Activated naive CD8-positive, alpha-beta T cell (primary cell): ENCODE results near the gene SH3BGRL2.

Source experiments
- H3K27ac Mint-ChIP-seq: one replicate; pipeline ENCODE4 v1.8.0; 2021; ENCODE audit warnings: mixed read lengths
- H3K27me3 Mint-ChIP-seq: one replicate; pipeline ENCODE4 v1.8.0; 2021; ENCODE audit warnings: mixed read lengths
- H3K36me3 Mint-ChIP-seq: one replicate; pipeline ENCODE4 v1.8.0; 2021; ENCODE audit warnings: mixed read lengths
- H3K4me1 Mint-ChIP-seq: one replicate; pipeline ENCODE4 v1.8.0; 2021; ENCODE audit warnings: low read depth, mixed read lengths
- H3K4me3 Mint-ChIP-seq: one replicate; pipeline ENCODE4 v1.8.0; 2021; ENCODE audit warnings: mild to moderate bottlenecking, mixed read lengths
- H3K9me3 Mint-ChIP-seq: one replicate; pipeline ENCODE4 v1.8.0; 2021; ENCODE audit warnings: low read depth, mixed read lengths

Gene SH3BGRL2

DNA sequence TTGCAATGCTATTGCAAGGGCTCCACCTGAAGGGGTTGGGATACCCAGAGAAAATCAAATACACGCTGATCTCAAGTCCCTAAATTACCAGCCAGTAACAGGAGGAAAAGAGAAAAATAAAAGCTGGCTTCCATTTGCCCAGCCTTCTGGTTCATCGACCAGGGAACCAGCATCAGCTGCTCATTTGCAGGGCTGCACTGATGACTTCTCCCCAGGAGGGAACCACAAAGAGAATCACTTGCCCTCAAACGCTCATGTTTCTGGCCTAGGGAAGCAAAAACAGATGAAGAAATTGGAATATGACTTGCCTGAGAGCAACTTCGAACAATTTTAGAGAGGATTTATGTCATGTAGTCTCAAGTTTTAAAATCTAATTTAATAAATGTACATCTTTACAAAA, 119.7 kb downstream of the SH3BGRL2 start:
- H3K27me3 Mint-ChIP-seq = peaks cover 10% of the 10 kb centered on the region
- no peaks in the 10 kb centered on the region for H3K9me3 Mint-ChIP-seq
- no peak overlapping the region for H3K27ac Mint-ChIP-seq
- no peaks in the 10 kb centered on the region for H3K4me1 Mint-ChIP-seq
- no peak overlapping the region for H3K4me3 Mint-ChIP-seq
- no peaks in the 10 kb centered on the region for H3K36me3 Mint-ChIP-seq
